ENCODE results near the gene DISC1.
"Not testable (repeated sequence)": the region's sequence is repeated elsewhere in the genome, so short reads cannot be mapped to it uniquely, and the experiment has no call there.

DISC1 gene

GRCh38 chr1:231723146-231723545 lies 96.6 kb downstream of the DISC1 start:
- TF ChIP-seq CTCF (IDR thresholded peaks at IDR 0.05; ENCODE audit: insufficient read depth, missing control alignments) = no peak
- DNase-seq (ENCODE audit: insufficient read length, low spot score) (no peak), FAIRE-seq (no peak)

GRCh38 chr1:231724041-231724440 lies 97.5 kb downstream of the DISC1 start:
- no peak for TF ChIP-seq CTCF (IDR thresholded peaks at IDR 0.05; ENCODE audit: insufficient read depth, missing control alignments)
- DNase-seq (ENCODE audit: insufficient read length, low spot score) = no peak
- FAIRE-seq = no peak

- FAIRE-seq (peak; percentile 89), DNase-seq (ENCODE audit: insufficient read length, low spot score) (no peak)
- peak; percentile 62 for TF ChIP-seq CTCF (IDR thresholded peaks at IDR 0.05; ENCODE audit: insufficient read depth, missing control alignments)
These were observed 98.5 kb downstream of the DISC1 start for GRCh38 chr1:231724876-231725647.

GRCh38 chr1:231727171-231727570 lies 100.6 kb downstream of the DISC1 start:
- no peak for DNase-seq (ENCODE audit: insufficient read length, low spot score)
- no peak for TF ChIP-seq CTCF (IDR thresholded peaks at IDR 0.05; ENCODE audit: insufficient read depth, missing control alignments)
- FAIRE-seq = no peak

GRCh38 chr1:231728987-231729386 lies 102.4 kb downstream of the DISC1 start:
- DNase-seq (ENCODE audit: insufficient read length, low spot score); FAIRE-seq: not testable (repeated sequence)

- TF ChIP-seq CTCF (IDR thresholded peaks at IDR 0.05; ENCODE audit: insufficient read depth, missing control alignments) = no peak
- DNase-seq (ENCODE audit: insufficient read length, low spot score) (no peak), FAIRE-seq (no peak)
These were observed 103.0 kb downstream of the DISC1 start for GRCh38 chr1:231729544-231729943.

- TF ChIP-seq CTCF (IDR thresholded peaks at IDR 0.05; ENCODE audit: insufficient read depth, missing control alignments) = no peak
These were observed 104.7 kb downstream of the DISC1 start for GRCh38 chr1:231731268-231731667.

More at GRCh38 chr1:231731268-231731667, 104.7 kb downstream of the DISC1 start:
- FAIRE-seq = no peak
- DNase-seq (ENCODE audit: insufficient read length, low spot score) = no peak

Data from D721Med (cell line).